ENCODE results near the gene GREB1. TPM values are rescaled to one million over a fixed set of nuclear protein-coding genes. Genes with fewer than 3 reads are reported as not detected.

The GREB1 gene
- total RNA-seq, 1 experiment from 2014 or later = 6.2 TPM

GRCh38 chr2:11675423-11676112 is 141.7 kb downstream of the GREB1 start:
- ChIA-PET POLR2A (no interaction called here), CTCF (no interaction called here), RAD21 (ENCODE audit: low non-redundant PET in 1 of 2, low total read pairs in 2 of 2, uncharacterized antibody in 2 of 2, unreplicated experiment in 2 of 2) (no interaction called here)
- H2AFZ ChIP-seq (ENCODE audit: low read depth, low read length, poor library complexity, severe bottlenecking) = no peak overlapping the region
- no peak overlapping the region for H3K27ac ChIP-seq (ENCODE audit: low read depth, low read length)
- H3K9me3 ChIP-seq (ENCODE audit: control insufficient read depth in 1 of 2, insufficient read depth in 1 of 2, low read depth in 1 of 2, low read length in 2 of 2) = no peaks in the 10 kb centered on the region
- H4K20me1 ChIP-seq (ENCODE audit: insufficient read depth) = no peaks in the 10 kb centered on the region
- intact Hi-C loops (cut with micrococcal nuclease) = no loop called here
- BruUV-seq (replicated peaks) = no TSS peak
- no peaks in the 10 kb centered on the region for H3K36me3 ChIP-seq (ENCODE audit: control insufficient read depth in 1 of 2, insufficient read depth in 2 of 2, low read length in 2 of 2)
- H3K4me1 ChIP-seq (ENCODE audit: control insufficient read depth in 1 of 2, insufficient read depth in 2 of 2, low read length in 2 of 2) = peaks cover 4 to 5% of the 10 kb centered on the region in 2 experiments; a peak in 2 of 4 replicates
- no peaks in the 10 kb centered on the region for H3K9me2 ChIP-seq (ENCODE audit: insufficient read depth)
- no peak overlapping the region for H3K4me2 ChIP-seq (ENCODE audit: low read length)
- H3K4me3 ChIP-seq (replicated peaks in 1 of 2; ENCODE audit: low read depth in 1 of 2, low read length in 2 of 2) = no peak overlapping the region
- H3K79me2 ChIP-seq (ENCODE audit: insufficient read depth, low read length) = no peaks in the 10 kb centered on the region
- no peak for TF ChIP-seq CBX3 (IDR thresholded peaks at IDR 0.05; ENCODE audit: low read depth)
- DNase-seq (ENCODE audit: low read depth, low spot score) (no peak), ATAC-seq (no peak)
- no peaks in the 10 kb centered on the region for H3K27me3 ChIP-seq (ENCODE audit: insufficient read depth, low read length)
- H3K9ac ChIP-seq (ENCODE audit: low read length) = no peak overlapping the region

GRCh38 chr2:11676640-11677039 is 142.8 kb downstream of the GREB1 start:
- H3K4me1 ChIP-seq (ENCODE audit: control insufficient read depth in 1 of 2, insufficient read depth in 2 of 2, low read length in 2 of 2) = peaks cover 9% of the 10 kb centered on the region in 2 experiments; a peak in 2 of 4 replicates
- DNase-seq (ENCODE audit: low read depth, low spot score) = no peak
- H3K9me3 ChIP-seq (ENCODE audit: control insufficient read depth in 1 of 2, insufficient read depth in 1 of 2, low read depth in 1 of 2, low read length in 2 of 2) = no peaks in the 10 kb centered on the region
- H3K4me3 ChIP-seq (replicated peaks in 1 of 2; ENCODE audit: low read depth in 1 of 2, low read length in 2 of 2) = no peak overlapping the region
- POLR2A ChIA-PET = no interaction called here
- ATAC-seq = peak; percentile 67
- H3K4me2 ChIP-seq (ENCODE audit: low read length) = no peak overlapping the region
- no peaks in the 10 kb centered on the region for H3K9me2 ChIP-seq (ENCODE audit: insufficient read depth)
- H2AFZ ChIP-seq (ENCODE audit: low read depth, low read length, poor library complexity, severe bottlenecking) = no peak overlapping the region
- RAD21 ChIA-PET (ENCODE audit: low non-redundant PET in 1 of 2, low total read pairs in 2 of 2, uncharacterized antibody in 2 of 2, unreplicated experiment in 2 of 2) = no interaction called here
- peak in 1 of 3 experiments; percentile 25; a peak in 1 of 6 replicates for TF ChIP-seq CTCF (IDR thresholded peaks at IDR 0.05 in 2 of 3, conservative IDR thresholded peaks at IDR 0.05 in 1 of 3; ENCODE audit: borderline replicate concordance in 1 of 3, insufficient read depth in 1 of 3, low read depth in 2 of 3, low read length in 2 of 3)
- no peak for TF ChIP-seq POLR2AphosphoS5 (IDR thresholded peaks at IDR 0.05; ENCODE audit: low read depth, low read length)
- H3K27me3 ChIP-seq (ENCODE audit: insufficient read depth, low read length) = no peaks in the 10 kb centered on the region
- CTCF ChIA-PET = no interaction called here
- H3K79me2 ChIP-seq (ENCODE audit: insufficient read depth, low read length) = no peaks in the 10 kb centered on the region
- H3K27ac ChIP-seq (ENCODE audit: low read depth, low read length) = no peak overlapping the region
- no peaks in the 10 kb centered on the region for H3K36me3 ChIP-seq (ENCODE audit: control insufficient read depth in 1 of 2, insufficient read depth in 2 of 2, low read length in 2 of 2)
- H3K9ac ChIP-seq (ENCODE audit: low read length) = no peak overlapping the region
- BruUV-seq (replicated peaks) = no TSS peak
- intact Hi-C loops (cut with micrococcal nuclease) = no loop called here
- no peaks in the 10 kb centered on the region for H4K20me1 ChIP-seq (ENCODE audit: insufficient read depth)
